Ishikawa (cell line): ENCODE results near the gene SLAIN1.

ENCODE experiments used
- EGR1 ChIP-seq: IDR thresholded peaks from 2 replicates; pipeline ENCODE4 v1.6.1; 2012
- EP300 ChIP-seq: IDR thresholded peaks from 2 replicates; pipeline ENCODE4 v1.6.1; 2012; ENCODE audit warnings: borderline replicate concordance
- FOXM1 ChIP-seq: IDR thresholded peaks from 2 replicates; pipeline ENCODE4 v1.6.1; 2012; ENCODE audit warnings: low read depth, borderline replicate concordance
- RAD21 ChIP-seq: IDR thresholded peaks from 2 replicates; pipeline ENCODE4 v1.6.1; 2012; ENCODE audit warnings: low read depth
- TAF1 ChIP-seq: IDR thresholded peaks from 2 replicates; pipeline ENCODE4 v1.6.1; 2012; ENCODE audit warnings: low read depth, mild to moderate bottlenecking
- TEAD4 ChIP-seq: IDR thresholded peaks from 2 replicates; pipeline ENCODE4 v1.6.1; 2012
- ZBTB7A ChIP-seq: IDR thresholded peaks from 2 replicates; pipeline ENCODE4 v1.6.1; 2012; ENCODE audit warnings: low read depth
- TF ChIP-seq, protein P1 (sequence below): IDR thresholded peaks from 2 replicates; pipeline ENCODE4 v1.6.1; 2012
- TF ChIP-seq, protein P2 (sequence below): IDR thresholded peaks from 2 replicates; pipeline ENCODE4 v1.6.1; 2012; ENCODE audit warnings: low read depth, mild to moderate bottlenecking
- TF ChIP-seq, protein P3 (sequence below): IDR thresholded peaks from 2 replicates; pipeline ENCODE4 v1.6.1; 2012

DNA sequence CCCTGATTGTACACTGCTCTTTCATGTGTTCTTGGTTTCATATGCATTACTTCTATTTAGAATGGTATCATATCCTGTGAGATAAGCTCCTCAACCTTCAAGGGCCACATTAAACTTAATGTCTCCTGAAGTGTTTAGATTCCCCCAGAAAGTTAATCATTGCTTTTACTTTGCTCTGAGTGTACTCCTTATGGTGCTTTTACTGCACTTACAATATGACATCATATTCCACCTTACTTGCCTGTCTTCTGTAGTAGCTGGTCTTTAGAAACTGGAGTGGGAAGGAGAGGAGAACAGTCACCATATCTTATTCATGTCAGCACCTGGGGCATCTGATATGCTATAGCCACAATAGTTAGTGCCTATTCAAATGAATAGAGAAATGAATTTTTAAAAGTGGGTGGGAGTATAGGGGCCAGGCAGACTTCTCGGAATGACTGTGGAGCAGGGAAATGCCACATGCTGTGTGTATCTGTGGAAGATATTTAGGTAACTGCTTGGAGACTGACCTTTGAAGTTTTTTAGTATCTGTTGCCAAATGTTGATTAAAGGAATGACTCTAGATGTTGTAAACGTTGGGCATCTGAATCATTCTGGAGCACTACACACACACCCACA, 40.2 kb downstream of the SLAIN1 start:
- TF ChIP-seq EGR1 (no peak), EP300 (no peak), ZBTB7A (no peak), RAD21 (no peak), FOXM1 (no peak), TAF1 (no peak), TEAD4 (no peak)
- TF ChIP-seq, protein P1, sequence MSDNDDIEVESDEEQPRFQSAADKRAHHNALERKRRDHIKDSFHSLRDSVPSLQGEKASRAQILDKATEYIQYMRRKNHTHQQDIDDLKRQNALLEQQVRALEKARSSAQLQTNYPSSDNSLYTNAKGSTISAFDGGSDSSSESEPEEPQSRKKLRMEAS, result no peak
- TF ChIP-seq, protein P2, sequence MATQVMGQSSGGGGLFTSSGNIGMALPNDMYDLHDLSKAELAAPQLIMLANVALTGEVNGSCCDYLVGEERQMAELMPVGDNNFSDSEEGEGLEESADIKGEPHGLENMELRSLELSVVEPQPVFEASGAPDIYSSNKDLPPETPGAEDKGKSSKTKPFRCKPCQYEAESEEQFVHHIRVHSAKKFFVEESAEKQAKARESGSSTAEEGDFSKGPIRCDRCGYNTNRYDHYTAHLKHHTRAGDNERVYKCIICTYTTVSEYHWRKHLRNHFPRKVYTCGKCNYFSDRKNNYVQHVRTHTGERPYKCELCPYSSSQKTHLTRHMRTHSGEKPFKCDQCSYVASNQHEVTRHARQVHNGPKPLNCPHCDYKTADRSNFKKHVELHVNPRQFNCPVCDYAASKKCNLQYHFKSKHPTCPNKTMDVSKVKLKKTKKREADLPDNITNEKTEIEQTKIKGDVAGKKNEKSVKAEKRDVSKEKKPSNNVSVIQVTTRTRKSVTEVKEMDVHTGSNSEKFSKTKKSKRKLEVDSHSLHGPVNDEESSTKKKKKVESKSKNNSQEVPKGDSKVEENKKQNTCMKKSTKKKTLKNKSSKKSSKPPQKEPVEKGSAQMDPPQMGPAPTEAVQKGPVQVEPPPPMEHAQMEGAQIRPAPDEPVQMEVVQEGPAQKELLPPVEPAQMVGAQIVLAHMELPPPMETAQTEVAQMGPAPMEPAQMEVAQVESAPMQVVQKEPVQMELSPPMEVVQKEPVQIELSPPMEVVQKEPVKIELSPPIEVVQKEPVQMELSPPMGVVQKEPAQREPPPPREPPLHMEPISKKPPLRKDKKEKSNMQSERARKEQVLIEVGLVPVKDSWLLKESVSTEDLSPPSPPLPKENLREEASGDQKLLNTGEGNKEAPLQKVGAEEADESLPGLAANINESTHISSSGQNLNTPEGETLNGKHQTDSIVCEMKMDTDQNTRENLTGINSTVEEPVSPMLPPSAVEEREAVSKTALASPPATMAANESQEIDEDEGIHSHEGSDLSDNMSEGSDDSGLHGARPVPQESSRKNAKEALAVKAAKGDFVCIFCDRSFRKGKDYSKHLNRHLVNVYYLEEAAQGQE, result no peak
- TF ChIP-seq, protein P3, sequence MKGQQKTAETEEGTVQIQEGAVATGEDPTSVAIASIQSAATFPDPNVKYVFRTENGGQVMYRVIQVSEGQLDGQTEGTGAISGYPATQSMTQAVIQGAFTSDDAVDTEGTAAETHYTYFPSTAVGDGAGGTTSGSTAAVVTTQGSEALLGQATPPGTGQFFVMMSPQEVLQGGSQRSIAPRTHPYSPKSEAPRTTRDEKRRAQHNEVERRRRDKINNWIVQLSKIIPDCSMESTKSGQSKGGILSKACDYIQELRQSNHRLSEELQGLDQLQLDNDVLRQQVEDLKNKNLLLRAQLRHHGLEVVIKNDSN, result no peak
